NCI-H526 treated with DMSO at 0.1 percent for 48 hours (cell line): ENCODE data around the gene TPSD1.

Experiments
- DNase-seq: peaks from one replicate; lab custom pipeline; 2025; lab: John Stamatoyannopoulos, UW

Gene TPSD1

DNA sequence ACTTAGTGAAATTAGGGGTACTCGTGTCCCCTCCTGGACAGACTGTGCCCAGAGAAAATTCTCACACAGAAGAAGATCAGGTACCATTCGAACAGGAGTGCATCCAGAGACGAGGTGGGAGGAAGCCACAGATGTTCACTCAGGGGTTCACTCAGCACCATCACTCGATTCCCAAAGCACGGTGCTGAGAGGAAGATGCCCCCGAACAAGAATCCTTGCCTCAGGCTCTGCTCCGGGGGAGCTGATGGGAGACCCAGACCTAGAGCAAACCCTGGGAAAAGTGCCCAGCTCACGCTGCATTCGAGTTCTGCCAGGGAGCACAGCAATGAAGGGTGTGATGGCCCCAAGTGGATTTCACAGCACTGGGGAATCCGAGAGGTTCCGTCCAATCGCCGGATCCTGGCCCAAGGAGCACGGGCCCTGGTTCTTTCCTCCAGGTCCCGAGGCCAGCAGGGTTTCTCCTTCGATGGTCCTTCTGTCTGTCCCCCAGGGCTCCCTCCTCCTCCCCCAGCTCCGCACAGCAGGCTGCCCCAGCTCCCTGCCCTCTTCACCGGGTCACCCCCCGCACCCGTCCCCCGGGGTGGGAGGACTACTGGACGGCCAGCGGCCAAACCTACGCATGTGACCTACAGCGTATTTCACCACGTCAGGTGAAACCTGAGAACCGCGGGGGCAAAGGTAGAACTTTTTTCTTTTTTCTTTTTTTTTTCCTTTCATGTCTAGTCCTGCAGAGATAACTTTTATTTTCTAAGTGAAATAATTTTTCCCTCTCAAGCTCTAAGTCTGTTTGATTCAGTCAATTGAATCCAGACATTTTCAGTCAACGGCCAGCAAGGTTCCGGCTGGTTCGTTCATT is 43.4 kb downstream of the TPSD1 start:
- DNase-seq: no peak

DNA sequence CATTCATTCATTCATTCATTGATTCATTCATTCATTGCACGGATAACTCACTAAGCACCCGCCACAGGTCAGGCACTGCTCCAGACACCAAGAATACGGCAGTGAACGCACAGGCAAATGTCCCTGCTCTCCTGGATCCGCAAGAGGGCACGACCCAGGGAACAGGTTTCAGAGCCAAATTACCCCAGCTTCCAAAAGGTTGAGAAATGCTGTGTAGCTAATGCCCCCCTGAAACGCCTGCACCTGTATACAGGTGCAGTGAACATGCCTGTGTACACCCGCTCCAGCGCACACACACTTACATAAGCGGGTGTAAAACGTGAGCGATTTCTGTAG is 44.0 kb downstream of the TPSD1 start:
- no peak for DNase-seq

DNA sequence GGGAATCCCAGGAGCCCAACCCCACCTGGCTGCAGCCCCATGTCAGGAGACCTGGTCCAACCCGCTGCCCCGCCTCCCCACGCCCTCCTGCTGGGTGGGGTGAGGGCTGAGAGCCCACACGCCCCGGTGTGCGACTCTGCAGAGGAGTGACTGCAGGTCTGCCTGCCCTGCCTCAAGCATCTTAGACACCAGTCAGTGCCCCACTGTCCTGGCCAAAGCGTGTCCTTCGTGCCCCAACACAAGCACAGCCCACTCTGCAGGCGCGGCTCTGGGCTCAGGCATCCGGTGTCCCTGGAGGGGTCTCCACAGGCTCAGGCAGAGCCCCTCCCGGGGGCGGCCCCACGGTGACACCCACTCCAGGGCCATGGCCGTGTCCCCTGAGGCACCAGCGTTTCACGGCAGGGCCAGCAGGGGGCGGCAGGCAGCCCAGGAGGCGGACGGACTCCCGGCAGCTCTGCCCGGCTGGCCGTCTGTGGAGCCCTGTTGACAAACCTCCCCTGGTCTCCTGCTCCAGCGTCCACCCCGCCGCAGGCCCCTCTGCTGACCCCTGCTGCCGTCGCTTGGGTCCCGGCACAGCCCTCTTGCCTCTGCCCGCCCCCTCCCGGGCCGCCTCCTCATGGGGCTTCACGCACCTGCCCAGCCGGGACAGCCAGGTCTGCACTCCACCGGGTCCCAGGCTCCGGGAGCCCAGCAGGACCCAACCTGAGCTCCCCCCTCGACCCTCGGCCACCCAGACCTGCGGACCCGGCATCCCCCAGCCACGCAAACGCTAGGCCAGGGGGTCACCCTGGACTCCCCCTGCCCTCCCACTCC is 45.0 kb downstream of the TPSD1 start:
- no peak for DNase-seq

DNA sequence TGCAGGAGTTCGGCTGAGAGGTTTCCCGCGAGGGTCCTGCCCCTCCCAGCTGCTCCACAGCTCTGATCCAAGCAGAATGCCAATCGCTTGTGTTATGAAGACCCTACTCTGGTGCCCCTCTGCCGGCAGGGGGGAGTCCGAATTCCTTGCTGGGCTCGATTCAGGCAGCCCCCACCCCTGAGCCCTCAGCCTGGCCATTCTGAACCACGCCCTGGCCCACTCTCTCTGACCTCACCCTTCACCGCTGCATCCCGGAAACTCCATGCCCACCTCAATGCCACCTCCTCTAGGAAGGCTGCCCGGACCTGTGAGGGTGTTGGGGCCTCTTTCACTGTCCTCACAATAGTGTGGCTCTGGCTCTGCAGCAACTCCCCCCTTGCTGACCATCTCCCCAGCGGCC is 45.7 kb downstream of the TPSD1 start:
- no peak for DNase-seq

DNA sequence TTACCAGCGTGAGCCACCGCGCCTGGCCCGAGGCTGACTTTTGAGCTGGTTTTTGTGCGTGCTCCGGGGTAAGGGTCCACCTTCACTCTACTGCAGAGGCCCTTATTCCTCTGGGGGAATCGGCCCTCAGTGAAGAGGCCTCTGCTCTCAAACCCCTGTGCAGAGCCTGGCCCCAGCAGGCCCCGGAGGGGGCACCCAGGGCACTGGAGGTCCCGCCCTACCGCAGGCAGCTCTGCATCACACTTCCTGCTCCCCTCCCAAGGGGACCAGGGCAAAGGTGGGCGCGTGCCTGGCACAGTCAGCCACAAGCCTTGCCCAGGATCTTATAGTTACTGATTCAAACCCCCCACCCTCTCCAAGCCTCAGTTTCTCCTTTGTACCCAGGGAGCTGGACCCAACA is 50.0 kb downstream of the TPSD1 start:
- DNase-seq: no peak

DNA sequence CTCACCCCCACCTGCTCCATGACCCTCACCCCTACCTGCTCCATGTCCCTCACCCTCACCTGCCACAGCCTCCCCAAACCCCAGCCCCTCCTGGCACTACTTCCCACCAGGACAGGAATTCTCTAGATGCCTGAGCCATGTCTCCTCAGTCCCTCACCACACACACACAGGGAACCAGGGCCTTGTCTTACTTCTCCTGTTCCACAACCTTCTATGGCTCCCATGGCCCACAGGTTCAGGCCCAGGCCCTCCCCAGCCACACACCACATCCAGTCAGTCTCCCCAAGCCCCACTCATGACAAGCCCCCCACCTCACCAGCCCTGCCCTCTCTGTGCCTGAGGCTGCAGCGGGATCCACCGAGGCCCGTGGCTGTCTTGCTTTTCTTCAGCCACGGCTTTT is 50.5 kb downstream of the TPSD1 start:
- no peak for DNase-seq

DNA sequence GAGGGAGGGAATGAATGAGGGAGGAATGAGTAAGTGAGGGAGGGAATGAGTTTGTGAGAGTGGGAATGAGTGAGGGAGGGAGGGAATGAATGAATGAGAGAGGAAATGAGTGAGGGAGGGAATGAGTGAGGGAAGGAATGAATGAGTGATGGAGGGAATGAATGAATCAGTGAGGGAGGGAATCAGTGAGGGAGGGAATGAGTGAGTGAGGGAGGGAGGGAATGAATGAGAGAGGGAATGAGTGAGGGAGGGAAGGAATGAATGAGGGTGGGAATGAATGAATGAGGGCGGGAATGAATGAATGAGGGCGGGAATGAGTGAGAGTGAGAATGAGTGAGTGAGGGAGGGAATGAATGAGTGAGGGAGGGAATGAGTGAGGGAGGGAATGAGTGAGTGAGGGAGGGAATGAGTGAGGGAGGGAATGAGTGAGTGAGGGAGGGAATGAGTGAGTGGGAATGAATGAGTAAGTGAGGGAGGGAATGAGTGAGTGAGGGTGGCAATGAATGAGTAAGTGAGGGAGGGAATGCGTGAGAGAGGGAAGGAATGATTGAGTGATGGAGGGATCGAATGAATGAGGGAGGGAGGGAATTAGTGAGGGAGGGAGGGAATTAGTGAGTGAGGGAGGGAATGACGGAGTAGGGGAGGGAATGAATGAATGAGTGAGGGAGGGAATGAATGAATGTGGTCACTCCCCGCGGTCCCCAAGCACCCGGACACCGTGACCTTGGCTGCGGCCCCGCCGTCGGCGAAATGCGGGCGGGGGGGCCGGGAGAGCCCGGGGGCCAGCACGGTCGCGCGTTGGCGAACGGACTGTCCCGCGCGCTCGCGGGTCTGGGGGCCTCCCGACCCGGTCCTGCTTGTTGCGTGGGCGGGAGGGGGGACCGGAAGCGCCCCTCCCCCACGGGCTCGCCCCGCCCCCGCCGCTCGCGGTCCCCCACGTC is 52.4 kb downstream of the TPSD1 start:
- DNase-seq: no peak
